Aorta (tissue), 5 donors: ENCODE results near the gene PRSS16. TPM values are rescaled to one million over a fixed set of nuclear protein-coding genes. Genes with fewer than 3 reads are reported as not detected.
"Not testable (repeated sequence)": the region's sequence is repeated elsewhere in the genome, so short reads cannot be mapped to it uniquely, and the experiment has no call there.

ENCODE experiments used
- ATAC-seq: fragments of 200-7000 bp; cut with Tn5 transposase; one replicate; pipeline ENCODE4 v1.9.1; 2022; ENCODE audit warnings: moderate library complexity; ENCODE audit not compliant: low FRiP score
- DNase-seq, 2 donors: peaks; one replicate each; pipeline ENCODE4 v3.0.0-alpha.2; 2020
- H3K27ac ChIP-seq, 2 donors: one replicate each; pipeline ENCODE4 v1.5.1; 2013; ENCODE audit warnings: low read length in 2 of 2, mild to moderate bottlenecking in 2 of 2, moderate library complexity in 2 of 2, control low read depth in 1 of 2, inconsistent platforms in 1 of 2, low read depth in 1 of 2
- H3K27me3 ChIP-seq, 2 donors: one replicate each; pipeline ENCODE4 v1.6.1; 2013; ENCODE audit warnings: control low read depth in 1 of 2, low read length in 1 of 2, mild to moderate bottlenecking in 1 of 2, moderate library complexity in 1 of 2; ENCODE audit not compliant: insufficient read depth in 2 of 2, control insufficient read depth in 1 of 2
- H3K36me3 ChIP-seq, 2 donors: one replicate each; pipeline ENCODE4 v1.6.1; 2013; ENCODE audit warnings: control low read depth in 1 of 2, low read length in 1 of 2, mild to moderate bottlenecking in 1 of 2; ENCODE audit not compliant: insufficient read depth in 2 of 2, control insufficient read depth in 1 of 2
- H3K4me1 ChIP-seq, 2 donors: one replicate each; pipeline ENCODE4 v1.6.1; 2013; ENCODE audit warnings: low read length in 2 of 2, control low read depth in 1 of 2, mild to moderate bottlenecking in 1 of 2, moderate library complexity in 1 of 2; ENCODE audit not compliant: insufficient read depth in 2 of 2, control insufficient read depth in 1 of 2
- H3K4me3 ChIP-seq, 2 donors: one replicate each; pipeline ENCODE4 v1.5.1; 2013; ENCODE audit warnings: low read length in 2 of 2, control low read depth in 1 of 2, mild to moderate bottlenecking in 1 of 2
- H3K9me3 ChIP-seq: one replicate; pipeline ENCODE4 v1.6.1; 2013; ENCODE audit warnings: mild to moderate bottlenecking, low read length; ENCODE audit not compliant: control insufficient read depth
- WGBS, 2 donors: extraction: QIAGEN DNeasy Blood & Tissue Kit; methylation state at CpG; one replicate each; pipeline ENCODE4 v1.1.7; 2013; 5-methylcytosine and 5-hydroxymethylcytosine counted together
- intact Hi-C, 2 donors: fragments of 100-400 bp; cut with DNase I; formaldehyde crosslinking; loops; one replicate each; pipeline versions ENCODE4 v1.14.2 to v1.15.0; 2022
- long read RNA-seq, 2 donors: library from polyadenylated mRNA; unstranded; transcript quantifications; one replicate each; pipeline ENCODE4 v2.0.0, GENCODE V29; 2020 to 2021
- polyA plus RNA-seq, 2 donors: library from polyadenylated mRNA; stranded (reverse); fragments of 200-250 nt; gene quantifications; one replicate each; pipeline ENCODE4 v1.2.3, GENCODE V29; 2013
- total RNA-seq, 2 donors: library from RNA; stranded (reverse); fragmentation: NEBNext Ultra II Directional; extraction: Animal tissue kit (Norgen Biotek cat#: 25700); gene quantifications; one replicate each; pipeline ENCODE4 v1.2.1, GENCODE V29; 2021
- donor health status: healthy with polysubstance abuse.
- donor health status: Bipolar disorder and iron deficiency.
- donor health status: DM: no; HTN: no; CAD: no.
- donor health status: DM: no; HTN: no; CAD: no.
- donor health status: DM: yes; HTN: yes; CAD: no.

The PRSS16 gene, protein sequence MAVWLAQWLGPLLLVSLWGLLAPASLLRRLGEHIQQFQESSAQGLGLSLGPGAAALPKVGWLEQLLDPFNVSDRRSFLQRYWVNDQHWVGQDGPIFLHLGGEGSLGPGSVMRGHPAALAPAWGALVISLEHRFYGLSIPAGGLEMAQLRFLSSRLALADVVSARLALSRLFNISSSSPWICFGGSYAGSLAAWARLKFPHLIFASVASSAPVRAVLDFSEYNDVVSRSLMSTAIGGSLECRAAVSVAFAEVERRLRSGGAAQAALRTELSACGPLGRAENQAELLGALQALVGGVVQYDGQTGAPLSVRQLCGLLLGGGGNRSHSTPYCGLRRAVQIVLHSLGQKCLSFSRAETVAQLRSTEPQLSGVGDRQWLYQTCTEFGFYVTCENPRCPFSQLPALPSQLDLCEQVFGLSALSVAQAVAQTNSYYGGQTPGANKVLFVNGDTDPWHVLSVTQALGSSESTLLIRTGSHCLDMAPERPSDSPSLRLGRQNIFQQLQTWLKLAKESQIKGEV
- total RNA-seq, result under 1 TPM in 1 of 2 donors, not detected in 1; 0.75 TPM
- 1 to 10 TPM in 1 of 2 donors, not detected in 1; 1.1 TPM for polyA plus RNA-seq
- long read RNA-seq, donor 1, result 0 reads
- long read RNA-seq, donor 2, result 0 reads

DNA sequence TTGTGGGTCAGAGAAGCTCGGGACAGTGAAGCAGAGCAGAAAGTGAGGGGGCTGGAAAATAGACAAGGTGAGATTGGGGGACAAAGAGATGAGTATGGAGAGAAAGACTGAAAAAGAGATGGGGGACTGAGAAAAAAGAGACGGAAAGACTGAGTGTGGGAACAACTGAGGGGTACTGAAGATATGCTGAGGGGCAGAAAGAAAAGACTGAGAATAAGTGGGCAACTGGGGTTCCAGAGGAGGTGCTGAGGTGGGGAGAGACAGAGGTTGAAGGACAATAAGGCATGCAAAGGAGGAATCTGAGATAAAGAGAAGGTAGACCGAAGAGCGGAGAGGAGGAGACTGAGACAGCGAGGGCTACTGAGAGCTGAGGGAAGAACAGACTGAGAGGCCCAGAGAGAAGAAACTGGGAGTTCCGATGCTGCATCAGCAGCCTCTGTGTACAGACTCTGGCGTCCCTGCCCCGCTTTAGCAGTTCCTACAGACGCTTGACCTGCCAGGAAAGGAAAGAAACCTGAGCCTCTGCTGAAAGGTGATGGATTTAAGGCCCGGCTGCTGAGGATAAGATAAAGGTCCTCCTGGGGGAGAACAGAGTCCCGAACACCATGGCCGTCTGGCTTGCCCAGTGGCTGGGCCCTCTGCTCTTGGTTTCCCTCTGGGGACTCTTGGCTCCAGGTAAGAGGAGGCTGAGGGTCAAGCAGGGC lies at the start of gene PRSS16:
TSS of gene PRSS16 (plus strand) at position 569 of the 704 bp plus-strand sequence. CDS start at position 606, 37 bp downstream.
- peaks cover 0 to 1% of the 10 kb centered on the region in 2 donors for H3K27me3 ChIP-seq
- no peak for ATAC-seq
- intact Hi-C loops, result no loop called here
- no peak within 1 kb of the TSS for H3K27ac ChIP-seq
- no peaks in the 10 kb centered on the region for H3K9me3 ChIP-seq
- H3K4me1 ChIP-seq, result no peaks in the 10 kb centered on the region
- 68% methylated on average over 12 of the region's 12 CpGs for WGBS, 2 donors
- no peak within 1 kb of the TSS for H3K4me3 ChIP-seq
- DNase-seq, result no peak
- H3K36me3 ChIP-seq, result no peaks in the 10 kb centered on the region

DNA sequence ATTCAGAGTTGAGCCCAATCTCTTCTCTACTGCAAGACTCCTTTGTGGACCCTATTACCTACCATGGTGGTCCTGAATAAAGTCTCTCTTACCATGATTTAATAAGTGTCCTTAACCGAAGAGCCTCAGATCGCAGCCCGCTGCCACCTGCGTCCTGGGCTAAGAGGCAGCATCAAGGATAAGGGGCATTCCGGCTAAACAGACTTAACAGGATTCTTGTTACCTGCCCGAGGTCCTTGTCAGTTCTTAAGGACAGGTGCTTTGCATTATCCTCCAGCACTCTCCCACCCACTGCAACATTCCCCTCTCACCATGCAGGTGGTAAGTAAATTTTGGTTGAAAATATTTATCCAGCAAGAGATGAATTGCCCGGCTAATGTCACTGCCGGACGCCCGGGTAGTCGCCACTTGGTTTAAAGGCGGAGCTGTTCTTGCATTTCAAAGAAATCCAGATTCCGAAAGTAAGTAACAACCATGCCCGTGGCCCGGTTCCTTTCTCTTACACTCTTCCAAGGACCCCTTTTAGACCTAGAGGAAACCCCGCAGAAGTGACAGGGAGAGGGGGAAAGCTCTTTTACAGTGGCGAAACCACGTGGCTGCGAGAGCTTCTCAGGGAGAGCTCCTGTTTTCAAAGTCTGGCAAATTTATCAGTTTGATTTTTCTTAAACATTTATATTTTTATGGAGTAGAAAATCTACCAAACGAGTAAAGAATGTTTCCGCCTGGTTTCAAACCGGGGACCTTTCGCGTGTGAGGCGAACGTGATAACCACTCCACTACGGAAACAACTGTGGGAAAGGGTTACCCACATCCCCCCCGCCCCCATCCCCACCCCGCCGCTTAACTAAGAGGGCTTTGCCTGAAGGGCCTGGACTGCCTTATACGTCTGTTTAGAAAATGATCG lies 41.9 kb upstream of the PRSS16 start:
- H3K4me1 ChIP-seq, result no peaks in the 10 kb centered on the region

DNA sequence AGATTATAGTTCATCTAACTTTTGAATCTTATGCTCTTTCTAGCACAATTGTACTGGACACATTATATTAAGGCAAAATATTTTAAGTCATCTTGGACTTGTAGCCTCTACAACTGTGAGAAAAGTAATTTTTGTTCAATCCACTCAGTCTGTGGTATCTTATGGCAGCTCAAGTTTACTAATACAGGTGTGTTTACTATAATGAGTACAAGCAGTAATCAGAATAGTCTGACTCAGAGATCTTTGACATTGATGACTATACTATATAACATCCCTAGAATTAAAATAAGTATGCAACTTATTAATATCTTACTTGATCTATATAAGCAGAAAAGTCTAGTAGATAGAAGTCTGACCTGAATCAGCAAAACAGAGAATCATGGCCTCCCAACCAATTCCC lies 40.7 kb upstream of the PRSS16 start:
- Histone ChIP-seq H3K4me1 (no peaks in the 10 kb centered on the region), H3K36me3 (no peaks in the 10 kb centered on the region), H3K9me3 (peaks cover 4% of the 10 kb centered on the region), H3K4me3 (no peak overlapping the region), H3K27me3 (no peaks in the 10 kb centered on the region), H3K27ac (no peak overlapping the region)
- ATAC-seq (no peak), DNase-seq (no peak)
- intact Hi-C loops, result no loop called here

More for the DNA sequence above, 41.9 kb upstream of the PRSS16 start:
- WGBS, 2 donors, result 10 to 16% methylated on average over 32 of the region's 32 CpGs
- H3K9me3 ChIP-seq, result no peaks in the 10 kb centered on the region
- H3K36me3 ChIP-seq, result no peaks in the 10 kb centered on the region
- H3K27ac ChIP-seq, result no peak overlapping the region
- DNase-seq (no peak), ATAC-seq (no peak)
- H3K4me3 ChIP-seq, result no peak overlapping the region
- intact Hi-C loops, result no loop called here
- H3K27me3 ChIP-seq, result no peaks in the 10 kb centered on the region

DNA sequence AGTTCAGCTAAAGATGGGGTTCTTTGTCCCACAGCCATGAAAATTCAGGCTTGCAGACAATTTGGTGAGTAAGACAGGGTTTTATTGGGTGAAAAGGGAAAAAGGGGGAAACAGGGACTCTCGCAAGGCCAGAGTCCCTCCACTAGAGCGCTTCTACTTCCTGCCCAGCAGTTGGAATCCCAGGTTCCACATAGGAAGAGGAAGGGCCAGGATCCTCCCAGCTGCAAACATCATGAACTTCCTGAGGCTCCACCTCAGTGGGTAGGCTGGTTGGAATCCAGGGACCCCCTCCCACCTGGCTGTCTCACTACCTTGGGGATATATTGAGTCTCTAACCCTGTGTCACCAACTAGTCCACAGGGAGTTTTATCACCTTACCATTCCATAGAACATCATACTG lies 39.5 kb upstream of the PRSS16 start:
- no peak overlapping the region for H3K4me3 ChIP-seq
- ATAC-seq (no peak), DNase-seq (no peak)
- H3K4me1 ChIP-seq, result no peaks in the 10 kb centered on the region
- H3K36me3 ChIP-seq, result no peaks in the 10 kb centered on the region
- no peak overlapping the region for H3K27ac ChIP-seq
- intact Hi-C loops, result no loop called here
- no peaks in the 10 kb centered on the region for H3K27me3 ChIP-seq
- 81 to 87% methylated on average over 2 of the region's 2 CpGs for WGBS, 2 donors
- H3K9me3 ChIP-seq, result peaks cover 4% of the 10 kb centered on the region

DNA sequence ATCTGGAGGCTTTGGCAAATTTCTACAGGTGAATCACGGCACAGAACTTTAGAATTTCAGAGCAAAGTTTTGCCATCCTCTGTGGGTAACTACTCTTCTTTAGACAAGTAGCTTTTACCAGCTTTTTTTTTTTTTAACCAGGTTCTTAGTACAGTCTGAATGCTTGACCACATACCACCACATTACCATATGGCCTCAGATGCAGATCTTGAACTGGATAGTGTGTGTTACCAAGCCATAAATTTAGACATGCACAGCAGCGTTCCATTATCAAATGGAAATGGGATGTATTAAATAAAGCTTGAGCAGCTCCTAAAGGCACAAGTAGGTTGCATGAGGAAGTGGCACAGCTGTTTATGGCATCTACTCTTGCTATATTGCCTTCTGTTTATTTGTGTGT lies 38.3 kb upstream of the PRSS16 start:
- no peaks in the 10 kb centered on the region for H3K27me3 ChIP-seq
- no peak for ATAC-seq

DNA sequence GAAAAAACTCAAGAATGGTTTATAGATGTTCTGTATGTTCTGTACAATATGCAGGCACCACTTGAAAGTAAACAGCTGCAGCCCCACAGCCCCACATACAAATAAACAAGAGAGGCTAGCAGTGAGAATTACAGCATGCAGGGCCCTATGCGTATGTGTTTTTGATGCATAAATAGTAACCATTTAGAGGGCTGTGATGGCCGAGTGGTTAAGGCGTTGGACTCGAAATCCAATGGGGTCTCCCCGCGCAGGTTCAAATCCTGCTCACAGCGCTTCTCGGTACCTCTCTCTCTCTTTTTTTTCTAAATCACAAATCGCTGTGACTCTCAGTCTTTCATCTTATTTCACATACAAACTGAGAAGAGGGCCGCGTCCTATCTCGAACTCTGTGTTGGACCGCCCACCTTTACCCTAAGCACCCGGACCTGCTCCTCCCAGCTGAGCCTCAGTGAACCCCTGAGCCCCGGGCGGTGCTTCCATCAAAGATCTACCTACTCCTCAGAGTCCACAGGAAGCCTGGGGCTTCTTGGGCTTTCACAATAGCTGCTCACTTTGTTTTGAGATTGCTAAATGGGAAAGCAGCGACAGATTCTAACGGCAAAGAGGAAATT lies 37.7 kb upstream of the PRSS16 start:
- intact Hi-C loops, result no loop called here
- no peak overlapping the region for H3K27ac ChIP-seq
- no peak for ATAC-seq
- DNase-seq, result no peak
- H3K36me3 ChIP-seq, result no peaks in the 10 kb centered on the region
- peaks cover 4% of the 10 kb centered on the region for H3K9me3 ChIP-seq
- no peaks in the 10 kb centered on the region for H3K27me3 ChIP-seq
- no peaks in the 10 kb centered on the region for H3K4me1 ChIP-seq
- 71 to 75% methylated on average over 18 of the region's 18 CpGs for WGBS, 2 donors
- no peak overlapping the region for H3K4me3 ChIP-seq

More for the DNA sequence above, 38.3 kb upstream of the PRSS16 start:
- Histone ChIP-seq H3K9me3 (peaks cover 4% of the 10 kb centered on the region), H3K36me3 (no peaks in the 10 kb centered on the region), H3K27ac (no peak overlapping the region), H3K4me3 (no peak overlapping the region), H3K4me1 (no peaks in the 10 kb centered on the region)
- intact Hi-C loops, result no loop called here
- 76 to 81% methylated on average over 2 of the region's 2 CpGs for WGBS, 2 donors
- DNase-seq, result no peak

DNA sequence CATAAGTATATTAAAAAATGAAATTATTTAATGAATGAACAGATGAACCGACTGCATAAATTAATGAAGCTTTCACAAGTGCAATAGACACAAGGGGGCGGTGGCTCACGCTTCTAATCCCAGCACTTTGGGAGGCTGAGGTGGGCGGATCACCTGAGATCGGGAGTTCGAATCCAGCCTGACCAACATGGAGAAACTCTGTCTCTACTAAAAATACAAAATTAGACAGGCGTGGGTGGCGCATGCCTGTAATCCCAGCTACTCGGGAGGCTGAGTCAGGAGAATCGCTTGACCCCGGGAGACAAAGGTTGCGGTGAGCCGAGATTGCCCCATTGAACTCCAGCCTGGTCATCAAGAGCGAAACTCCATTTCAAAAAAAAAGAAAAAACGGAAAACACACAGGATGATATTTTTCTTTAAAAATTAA lies 34.4 kb upstream of the PRSS16 start:
- 85 to 87% methylated on average over 15 of the region's 15 CpGs for WGBS, 2 donors
- intact Hi-C loops, ATAC-seq, DNase-seq, H3K27me3 ChIP-seq, H3K4me1 ChIP-seq, H3K36me3 ChIP-seq, H3K4me3 ChIP-seq, H3K9me3 ChIP-seq, H3K27ac ChIP-seq: not testable (repeated sequence)
